T-helper 17 cell (primary cell): ENCODE measurements around the gene ACKR3. TPM values are rescaled to one million over a fixed set of nuclear protein-coding genes. Genes with fewer than 3 reads are reported as not detected.

ENCODE experiments used
- ATAC-seq: fragments of 150-1000 bp; cut with Tn5 transposase; 2 replicates; pipeline ENCODE4 v1.10.0; 2021; ENCODE audit warnings: mild to moderate bottlenecking, moderate library complexity
- DNase-seq, 3 donors: peaks; one replicate each; pipeline versions ENCODE4 v3.0.0 to v3.0.0-alpha.2; 2020 to 2021
- H3K9me3 ChIP-seq: one replicate; pipeline ENCODE4 v1.7.0; 2013; ENCODE audit warnings: low read length, mild to moderate bottlenecking; ENCODE audit not compliant: control insufficient read depth, poor library complexity, severe bottlenecking
- H3K27ac Mint-ChIP-seq: one replicate; pipeline ENCODE4 v1.8.0; 2022; ENCODE audit warnings: mild to moderate bottlenecking, moderate library complexity, mixed read lengths
- H3K27me3 Mint-ChIP-seq: one replicate; pipeline ENCODE4 v1.8.0; 2022; ENCODE audit warnings: mixed read lengths
- H3K36me3 Mint-ChIP-seq: one replicate; pipeline ENCODE4 v1.8.0; 2022; ENCODE audit warnings: low read depth, mixed read lengths
- H3K4me1 Mint-ChIP-seq: one replicate; pipeline ENCODE4 v1.8.0; 2022; ENCODE audit warnings: mild to moderate bottlenecking, mixed read lengths
- H3K4me3 Mint-ChIP-seq: one replicate; pipeline ENCODE4 v1.8.0; 2022; ENCODE audit warnings: mild to moderate bottlenecking, moderate library complexity, mixed read lengths
- total RNA-seq, 4 donors: library from RNA in 2 of 4; stranded (reverse) in 2 of 4; gene quantifications; one replicate each; pipeline ENCODE4 v1.2.3 and lab custom pipeline; 2022 to 2026

The ACKR3 gene
- total RNA-seq, 2 donors from 2014 or later, result 1.3 to 2.3 TPM

GRCh38 chr2:236628981-236629605, 59.5 kb downstream of the ACKR3 start:
- no peak for DNase-seq
- no peak overlapping the region for H3K4me3 Mint-ChIP-seq
- H3K27ac Mint-ChIP-seq, result no peak overlapping the region
- H3K4me1 Mint-ChIP-seq, result peaks cover 5% of the 10 kb centered on the region
- H3K9me3 ChIP-seq, result no peaks in the 10 kb centered on the region
- peaks cover 25% of the 10 kb centered on the region for H3K27me3 Mint-ChIP-seq
- ATAC-seq, result no peak
- no peaks in the 10 kb centered on the region for H3K36me3 Mint-ChIP-seq

GRCh38 chr2:236629961-236630872, 60.6 kb downstream of the ACKR3 start:
- peaks cover 32% of the 10 kb centered on the region for H3K27me3 Mint-ChIP-seq
- no peak for DNase-seq
- peaks cover 2% of the 10 kb centered on the region for H3K36me3 Mint-ChIP-seq
- ATAC-seq, result no peak
- peaks cover 5% of the 10 kb centered on the region for H3K4me1 Mint-ChIP-seq
- no peak overlapping the region for H3K27ac Mint-ChIP-seq
- no peak overlapping the region for H3K4me3 Mint-ChIP-seq
- no peaks in the 10 kb centered on the region for H3K9me3 ChIP-seq

DNA sequence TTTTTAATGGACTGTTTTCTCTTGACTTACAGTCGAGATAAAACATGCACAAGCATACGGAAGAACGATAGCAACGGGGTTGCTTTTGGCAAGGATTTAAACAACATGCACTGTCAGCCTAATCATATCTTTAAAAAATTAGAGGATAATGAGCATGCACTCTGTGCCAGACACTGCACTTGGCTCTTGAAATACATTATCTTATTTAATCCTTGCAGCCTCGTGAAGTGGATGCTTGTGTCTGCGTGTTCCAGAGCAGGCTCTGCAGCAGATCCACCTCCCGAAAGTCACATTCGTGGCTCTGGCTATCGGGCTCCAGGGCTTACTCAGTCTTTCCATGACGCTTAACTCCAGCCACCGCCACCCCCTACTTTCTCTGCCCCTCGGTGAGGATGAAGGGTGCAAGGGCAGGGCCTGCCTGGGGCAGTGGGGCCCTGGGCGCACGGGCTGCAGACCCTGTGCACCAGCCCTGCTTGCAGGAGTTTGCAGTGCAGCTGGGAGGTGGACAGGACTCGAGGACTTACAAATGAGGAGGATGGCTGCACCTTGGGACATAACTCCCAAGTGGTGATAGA, 61.7 kb downstream of the ACKR3 start:
- Mint-ChIP-seq H3K36me3 (peaks cover 2% of the 10 kb centered on the region), H3K27me3 (peaks cover 32% of the 10 kb centered on the region), H3K4me1 (peaks cover 5% of the 10 kb centered on the region), H3K27ac (no peak overlapping the region), H3K4me3 (no peak overlapping the region)
- DNase-seq, result no peak
- no peaks in the 10 kb centered on the region for H3K9me3 ChIP-seq
- ATAC-seq, result no peak

GRCh38 chr2:236631856-236632291, 62.2 kb downstream of the ACKR3 start:
- Mint-ChIP-seq H3K27me3 (peaks cover 32% of the 10 kb centered on the region), H3K4me1 (peaks cover 5% of the 10 kb centered on the region), H3K27ac (no peak overlapping the region), H3K36me3 (peaks cover 2% of the 10 kb centered on the region), H3K4me3 (no peak overlapping the region)
- no peaks in the 10 kb centered on the region for H3K9me3 ChIP-seq
- no peak for DNase-seq
- no peak for ATAC-seq
